ENCODE measurements around the gene NRTN. TPM values are rescaled to one million over a fixed set of nuclear protein-coding genes. Genes with fewer than 3 reads are reported as not detected.
"Not testable (repeated sequence)": the region's sequence is repeated elsewhere in the genome, so short reads cannot be mapped to it uniquely, and the experiment has no call there.

Gene NRTN
- total RNA-seq, 1 experiment from 2014 or later = 8.7 TPM

GRCh38 chr19:5829567-5830310 lies 24.9 kb downstream of the NRTN start:
- no peak for DNase-seq
- H3K36me3 ChIP-seq (replicated peaks; ENCODE audit: control insufficient read depth, insufficient read depth, low read length) = no peaks in the 10 kb centered on the region
- H3K27me3 ChIP-seq (ENCODE audit: control insufficient read depth, insufficient read depth, low read length) = no peaks in the 10 kb centered on the region
- H3K4me3 ChIP-seq (ENCODE audit: insufficient read depth, low read depth, low read length) = peak overlapping the region; percentile 90

- H3K27me3 ChIP-seq (ENCODE audit: control insufficient read depth, insufficient read depth, low read length) = no peaks in the 10 kb centered on the region
- no peaks in the 10 kb centered on the region for H3K36me3 ChIP-seq (replicated peaks; ENCODE audit: control insufficient read depth, insufficient read depth, low read length)
- no peak for DNase-seq
- no peak overlapping the region for H3K4me3 ChIP-seq (ENCODE audit: insufficient read depth, low read depth, low read length)
These were observed 26.3 kb downstream of the NRTN start for GRCh38 chr19:5831159-5831558.

DNA sequence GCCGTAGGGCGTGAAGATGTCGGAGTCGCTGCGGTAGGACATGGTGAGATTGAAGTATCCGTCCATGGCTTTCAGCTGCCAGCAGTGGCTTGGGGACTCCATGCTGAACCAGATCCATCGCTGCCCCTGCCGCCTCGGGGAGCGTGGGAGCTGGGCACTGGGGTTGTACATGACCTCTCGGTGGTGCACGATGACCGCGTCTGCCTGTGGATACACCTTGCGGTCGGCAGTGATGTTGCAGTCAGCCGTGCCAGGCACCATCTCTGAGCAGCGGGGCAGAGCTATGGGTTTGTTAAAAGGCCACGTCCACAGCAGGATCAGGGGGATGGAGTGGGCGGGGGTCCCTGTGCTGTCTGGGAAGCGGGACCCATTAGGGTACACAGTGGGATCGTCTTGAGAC lies 27.2 kb downstream of the NRTN start:
- Histone ChIP-seq H3K36me3 (replicated peaks; ENCODE audit: control insufficient read depth, insufficient read depth, low read length) (no peaks in the 10 kb centered on the region), H3K4me3 (ENCODE audit: insufficient read depth, low read depth, low read length) (no peak overlapping the region), H3K27me3 (ENCODE audit: control insufficient read depth, insufficient read depth, low read length) (no peaks in the 10 kb centered on the region)
- peak; percentile 32 for DNase-seq

DNA sequence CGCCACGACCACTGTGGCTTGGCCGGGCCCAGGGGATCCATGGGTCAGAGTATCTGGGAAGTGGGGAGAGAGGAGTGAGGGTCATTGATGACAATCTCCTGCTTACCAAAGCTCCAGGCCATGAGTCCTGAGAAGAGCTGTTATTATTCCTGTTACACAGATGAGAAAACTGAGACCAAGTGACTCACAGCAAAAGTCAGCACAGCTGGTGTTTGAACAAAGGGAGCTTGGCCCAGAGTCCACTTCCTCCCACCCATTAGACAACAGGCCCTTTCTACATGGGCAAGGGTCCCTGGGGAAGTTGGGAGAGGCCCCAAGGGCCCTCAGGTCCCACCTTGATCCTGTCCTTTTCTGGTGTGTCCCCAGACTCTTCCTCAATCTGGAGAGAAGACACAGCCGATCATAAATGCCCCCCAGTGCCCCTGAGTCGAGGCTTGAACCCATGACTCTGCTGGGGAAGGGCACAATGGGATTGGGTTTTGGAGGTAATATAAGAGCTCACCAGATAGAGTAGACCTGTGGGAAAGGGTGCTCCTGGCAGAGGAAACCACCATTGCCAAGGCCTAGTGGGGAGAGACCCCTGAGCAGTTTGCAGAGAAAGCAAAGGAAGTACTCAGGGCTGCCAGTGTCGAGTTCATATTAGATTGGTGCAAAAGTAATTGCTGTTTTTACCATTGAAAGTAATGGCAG lies 27.8 kb downstream of the NRTN start:
- DNase-seq = peak; percentile 27
- Histone ChIP-seq H3K27me3 (ENCODE audit: control insufficient read depth, insufficient read depth, low read length) (no peaks in the 10 kb centered on the region), H3K4me3 (ENCODE audit: insufficient read depth, low read depth, low read length) (no peak overlapping the region), H3K36me3 (replicated peaks; ENCODE audit: control insufficient read depth, insufficient read depth, low read length) (no peaks in the 10 kb centered on the region)

DNA sequence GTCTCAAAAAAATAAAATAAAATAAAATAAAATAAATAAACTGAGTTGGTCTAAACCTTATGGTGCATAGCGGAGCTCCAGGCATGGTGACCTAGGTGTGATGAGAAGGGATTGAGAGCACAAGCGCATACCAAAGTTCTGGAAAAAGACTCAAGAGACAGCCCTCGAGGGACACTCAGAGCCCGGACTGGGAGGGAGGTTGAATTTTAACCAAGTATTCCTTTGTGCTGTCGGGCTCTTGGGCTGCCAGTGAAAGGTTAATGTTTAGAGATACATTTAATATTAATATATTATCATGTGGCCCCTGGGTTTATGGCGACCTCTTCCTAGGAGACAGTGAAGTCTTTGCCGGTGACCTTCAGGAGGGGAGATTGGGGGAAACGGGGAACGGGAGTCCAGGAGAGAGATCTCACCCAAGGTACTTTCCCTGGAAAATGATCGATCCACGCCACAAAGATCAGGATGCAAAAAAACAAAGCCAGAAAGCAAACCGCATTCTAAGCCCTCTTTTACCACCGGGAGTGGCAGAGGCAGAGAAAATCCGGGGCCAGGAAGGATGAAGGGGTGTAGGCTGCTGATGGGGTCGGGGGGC lies 33.0 kb downstream of the NRTN start:
- no peaks in the 10 kb centered on the region for H3K36me3 ChIP-seq (replicated peaks; ENCODE audit: control insufficient read depth, insufficient read depth, low read length)
- H3K4me3 ChIP-seq (ENCODE audit: insufficient read depth, low read depth, low read length) = no peak overlapping the region
- H3K27me3 ChIP-seq (ENCODE audit: control insufficient read depth, insufficient read depth, low read length) = no peaks in the 10 kb centered on the region
- peak; percentile 45 for DNase-seq

- peak; percentile 26 for DNase-seq
- no peaks in the 10 kb centered on the region for H3K36me3 ChIP-seq (replicated peaks; ENCODE audit: control insufficient read depth, insufficient read depth, low read length)
- H3K4me3 ChIP-seq (ENCODE audit: insufficient read depth, low read depth, low read length) = no peak overlapping the region
- no peaks in the 10 kb centered on the region for H3K27me3 ChIP-seq (ENCODE audit: control insufficient read depth, insufficient read depth, low read length)
These were observed 33.6 kb downstream of the NRTN start for GRCh38 chr19:5838353-5839064.

DNA sequence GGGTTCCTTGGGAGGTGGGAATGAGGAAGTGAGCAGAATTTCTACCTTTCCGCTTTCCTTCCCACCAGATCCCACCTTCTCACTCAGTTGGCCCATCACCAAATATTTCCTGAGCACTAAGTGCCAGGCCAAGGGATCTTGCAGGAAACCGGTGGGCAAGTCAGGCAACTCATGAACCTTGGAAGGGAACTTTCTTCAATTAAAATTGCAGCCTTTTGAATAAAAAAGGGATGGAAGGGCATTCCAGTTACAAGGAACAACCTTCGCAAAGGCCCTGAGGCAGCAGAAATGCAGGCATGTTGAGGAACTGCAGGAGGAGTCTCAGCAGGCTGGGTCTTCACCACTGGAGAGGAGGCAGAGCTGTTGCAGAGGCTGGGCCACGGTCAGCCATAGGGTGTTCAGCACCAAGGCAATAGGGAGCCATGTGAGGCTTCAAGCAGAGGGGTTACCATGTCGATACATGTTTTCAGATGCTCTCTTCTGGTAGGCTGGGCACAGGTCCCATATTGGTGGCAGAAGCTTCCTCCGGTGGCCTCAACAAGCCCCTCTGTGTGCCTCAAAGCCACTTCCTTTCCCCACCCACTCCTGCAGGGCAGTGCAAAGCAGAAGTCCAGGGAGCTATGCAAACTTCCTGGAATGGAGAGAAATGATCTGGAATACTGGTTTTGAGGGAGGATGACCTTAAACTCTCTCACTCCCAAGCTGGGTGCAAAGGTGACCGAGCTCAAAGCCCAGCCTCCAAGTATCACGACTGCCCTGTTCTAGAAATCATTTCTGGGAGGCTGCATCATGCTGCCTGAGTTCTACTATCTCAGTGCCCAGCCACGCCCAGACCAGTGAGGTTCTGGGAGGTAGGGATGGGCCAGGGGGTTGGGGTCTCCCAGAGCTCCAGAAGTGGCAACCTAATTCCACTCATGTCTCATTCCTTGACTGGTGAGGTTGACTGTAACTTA lies 34.5 kb downstream of the NRTN start, which contains the start of gene FUT6:
Gene FUT6, minus strand, starts transcription at position 638 of the 953 bp plus-strand sequence. CDS start 7,135 bp downstream, outside the sequence.
- DNase-seq = no peak
- Histone ChIP-seq H3K36me3 (replicated peaks; ENCODE audit: control insufficient read depth, insufficient read depth, low read length) (no peaks in the 10 kb centered on the region), H3K4me3 (ENCODE audit: insufficient read depth, low read depth, low read length) (no peak within 1 kb of the TSS), H3K27me3 (ENCODE audit: control insufficient read depth, insufficient read depth, low read length) (no peaks in the 10 kb centered on the region)

GRCh38 chr19:5841735-5842111 lies 36.9 kb downstream of the NRTN start:
- peak; percentile 44 for DNase-seq
- H3K36me3 ChIP-seq (replicated peaks; ENCODE audit: control insufficient read depth, insufficient read depth, low read length); H3K4me3 ChIP-seq (ENCODE audit: insufficient read depth, low read depth, low read length); H3K27me3 ChIP-seq (ENCODE audit: control insufficient read depth, insufficient read depth, low read length): not testable (repeated sequence)

DNA sequence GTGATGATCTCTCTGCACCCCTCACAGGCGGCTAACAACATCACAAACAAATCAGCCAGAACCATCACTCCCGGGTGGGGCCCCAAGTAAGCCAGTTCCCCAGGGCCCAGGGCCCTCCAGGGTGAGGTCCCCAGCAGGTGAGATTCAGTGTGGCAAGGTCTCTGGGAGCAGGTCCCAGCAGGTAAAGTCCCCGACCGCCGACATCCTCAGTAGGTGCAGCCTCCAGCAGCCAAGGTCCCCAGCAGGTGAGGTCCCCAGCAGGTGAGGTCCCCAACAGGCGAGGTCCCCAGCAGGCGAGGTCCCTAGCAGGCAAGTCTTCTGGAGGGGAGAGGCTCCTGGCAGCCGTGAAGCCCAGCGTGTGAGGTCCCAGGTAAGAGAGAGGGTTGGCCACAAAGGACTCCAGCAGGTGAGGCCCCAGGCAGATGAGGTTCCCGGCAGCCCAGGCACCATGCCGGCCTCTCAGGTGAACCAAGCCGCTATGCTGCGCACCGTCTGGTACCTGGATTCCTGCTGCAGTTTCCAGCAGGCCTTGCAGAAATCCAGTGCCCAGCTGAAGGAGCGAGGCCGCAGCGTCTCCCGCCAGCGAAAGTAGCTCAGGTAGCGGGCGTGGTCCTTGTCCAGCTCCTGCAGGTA lies 38.5 kb downstream of the NRTN start:
- Histone ChIP-seq H3K27me3 (ENCODE audit: control insufficient read depth, insufficient read depth, low read length) (no peaks in the 10 kb centered on the region), H3K36me3 (replicated peaks; ENCODE audit: control insufficient read depth, insufficient read depth, low read length) (no peaks in the 10 kb centered on the region), H3K4me3 (ENCODE audit: insufficient read depth, low read depth, low read length) (no peak overlapping the region)
- peak; percentile 32 for DNase-seq

DNA sequence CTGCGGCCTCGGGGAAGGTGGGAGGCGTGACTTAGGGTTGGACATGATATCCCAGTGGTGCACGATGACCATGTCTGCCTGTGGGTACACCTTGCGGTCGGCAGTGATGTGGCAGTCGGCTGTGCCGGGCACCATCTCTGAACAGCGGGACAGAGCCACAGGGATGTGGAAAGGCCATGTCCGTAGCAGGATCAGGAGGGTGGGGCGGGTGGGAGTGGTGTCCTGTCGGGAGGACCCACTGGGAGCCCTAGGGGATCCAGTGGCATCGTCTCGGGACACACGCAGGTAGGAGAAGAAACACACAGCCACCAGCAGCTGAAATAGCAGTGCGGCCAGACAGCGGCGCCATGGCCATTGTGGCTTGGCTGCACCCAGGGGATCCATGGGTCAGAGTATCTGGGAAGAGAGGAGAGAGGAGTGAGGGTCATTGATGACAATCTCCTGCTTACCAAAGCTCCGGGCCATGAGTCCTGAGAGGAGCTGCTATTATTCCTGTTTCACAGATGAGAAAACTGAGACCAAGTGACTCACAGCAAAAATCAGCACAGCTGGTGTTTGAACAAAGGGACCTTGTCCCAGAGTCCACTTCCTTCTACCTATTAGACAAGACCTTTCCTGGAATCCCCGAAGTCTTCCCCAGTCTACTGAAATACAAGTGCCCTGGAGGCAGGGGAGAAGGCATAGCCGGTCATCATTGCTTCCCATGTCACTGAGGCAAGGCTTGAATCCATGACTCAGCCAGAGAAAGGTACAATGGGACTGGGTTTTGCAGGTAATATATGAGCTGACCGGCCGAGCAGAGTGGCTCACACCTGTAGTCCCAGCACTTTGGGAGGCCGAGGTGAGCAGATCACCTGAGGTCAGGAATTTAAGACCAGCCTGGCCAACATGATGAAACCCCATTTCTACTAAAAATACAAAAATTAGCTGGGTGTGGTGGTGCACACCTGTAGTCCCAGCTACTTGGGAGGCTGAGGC lies 39.9 kb downstream of the NRTN start:
- no peak overlapping the region for H3K4me3 ChIP-seq (ENCODE audit: insufficient read depth, low read depth, low read length)
- no peaks in the 10 kb centered on the region for H3K27me3 ChIP-seq (ENCODE audit: control insufficient read depth, insufficient read depth, low read length)
- no peaks in the 10 kb centered on the region for H3K36me3 ChIP-seq (replicated peaks; ENCODE audit: control insufficient read depth, insufficient read depth, low read length)

GRCh38 chr19:5847846-5848245 lies 43.0 kb downstream of the NRTN start:
- DNase-seq; H3K4me3 ChIP-seq (ENCODE audit: insufficient read depth, low read depth, low read length); H3K36me3 ChIP-seq (replicated peaks; ENCODE audit: control insufficient read depth, insufficient read depth, low read length); H3K27me3 ChIP-seq (ENCODE audit: control insufficient read depth, insufficient read depth, low read length): not testable (repeated sequence)

More for the DNA sequence above, 39.9 kb downstream of the NRTN start:
- peak; percentile 37 for DNase-seq

DNA sequence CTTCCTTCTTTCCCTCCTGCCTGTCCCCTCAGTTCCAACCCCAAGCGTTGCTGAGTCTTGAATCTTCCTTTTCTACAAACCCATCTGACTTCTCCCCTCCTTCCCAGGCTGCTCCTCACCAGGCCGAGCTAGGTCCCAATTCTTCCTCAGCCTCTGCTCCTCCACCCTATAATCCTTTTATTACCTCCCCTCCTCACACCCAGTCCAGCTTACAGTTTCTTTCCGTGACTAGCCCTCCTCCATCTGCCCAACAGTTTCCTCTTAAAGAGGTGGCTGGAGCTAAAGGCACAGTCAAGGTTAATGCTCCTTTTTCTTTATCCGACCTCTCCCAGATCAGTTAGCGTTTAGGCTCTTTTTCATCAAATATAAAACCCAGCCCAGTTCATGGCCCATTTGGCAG lies 43.8 kb downstream of the NRTN start:
- not testable (repeated sequence) for H3K27me3 ChIP-seq (ENCODE audit: control insufficient read depth, insufficient read depth, low read length); H3K36me3 ChIP-seq (replicated peaks; ENCODE audit: control insufficient read depth, insufficient read depth, low read length); H3K4me3 ChIP-seq (ENCODE audit: insufficient read depth, low read depth, low read length); DNase-seq
